Body of pancreas (tissue), 4 donors: ENCODE data around the gene ARHGDIG. TPM values are rescaled to one million over a fixed set of nuclear protein-coding genes. Genes with fewer than 3 reads are reported as not detected.

ENCODE experiments used
- ATAC-seq: fragments of 150-250 bp; one replicate; pipeline ENCODE4 v1.9.1; 2016
- DNase-seq, 4 donors: peaks; one replicate each; pipeline ENCODE4 v3.0.0-alpha.2; 2019
- H3K27ac ChIP-seq, 4 donors: fragments of 200-600 bp; sonication (generic); 1 replicate in 3 of 4; 2 replicates in 1 of 4; pipeline versions ENCODE4 v1.5.1 to v1.6.1; 2016 to 2019; ENCODE audit warnings: mild to moderate bottlenecking in 1 of 4, mixed read lengths in 1 of 4, moderate library complexity in 1 of 4
- H3K27me3 ChIP-seq, 2 donors: fragments of 200-600 bp; sonication (generic); one replicate each; pipeline ENCODE4 v1.6.0; 2016; ENCODE audit warnings: mild to moderate bottlenecking in 1 of 2
- H3K36me3 ChIP-seq, 2 donors: fragments of 200-600 bp; sonication (generic); replicated peaks in 1 of 2; 2 replicates each; pipeline ENCODE4 v1.5.1; 2016; ENCODE audit warnings: low read depth in 2 of 2; ENCODE audit not compliant: insufficient read depth in 1 of 2
- H3K4me1 ChIP-seq: fragments of 200-600 bp; sonication (generic); one replicate; pipeline ENCODE4 v1.6.0; 2016
- H3K4me3 ChIP-seq, 2 donors: fragments of 200-600 bp; sonication (generic); 1 replicate in 1 of 2; 2 replicates in 1 of 2; pipeline ENCODE4 v1.5.1; 2016 to 2019
- H3K9me3 ChIP-seq, 3 donors: fragments of 200-600 bp; sonication (generic); 1 replicate in 2 of 3; 2 replicates in 1 of 3; pipeline ENCODE4 v1.5.1; 2016
- CTCF ChIP-seq, 7 experiments: fragments of 450-650 bp in 4 of 7; fragments of 200-600 bp in 3 of 7; sonication (generic) in 3 of 7; IDR thresholded peaks; one replicate each; pipeline ENCODE4 v1.5.1; 2016 to 2019; ENCODE audit warnings: antibody characterized with exemption in 7 of 7
- POLR2A ChIP-seq, 3 donors: fragments of 450-650 bp; IDR thresholded peaks; one replicate each; pipeline ENCODE4 v1.6.1; 2016; ENCODE audit warnings: antibody characterized with exemption in 3 of 3, mild to moderate bottlenecking in 2 of 3
- WGBS, 2 donors: methylation state at CpG; one replicate each; pipeline ENCODE4 v1.1.5; 2017; 5-methylcytosine and 5-hydroxymethylcytosine counted together
- intact Hi-C: fragments of 100-400 bp; cut with DNase I; formaldehyde crosslinking; loops from one replicate; pipeline ENCODE4 v1.15.1; 2023
- total RNA-seq, 2 donors: library from RNA; depleted of rRNA; stranded (reverse); fragments of >200 nt; gene quantifications; one replicate each; pipeline ENCODE4 v1.1.0, GENCODE V29; 2016

Gene ARHGDIG
- total RNA-seq, 2 donors from 2014 or later, result 102 to 140 TPM

- peaks cover 54% of the 10 kb centered on the region for H3K4me1 ChIP-seq
- intact Hi-C loops, result no loop called here
- peak; percentile 67 to 79 (median 76) for DNase-seq
- peak; percentile 67 for ATAC-seq
- H3K9me3 ChIP-seq, result no peaks in the 10 kb centered on the region
- H3K27me3 ChIP-seq, result no peaks in the 10 kb centered on the region
- H3K36me3 ChIP-seq, result no peaks in the 10 kb centered on the region
- TF ChIP-seq POLR2A (IDR thresholded peaks at IDR 0.05) (no peak), CTCF (IDR thresholded peaks at IDR 0.05) (no peak)
- H3K27ac ChIP-seq, result peak overlapping the region in 1 of 4 donors; percentile 44
- WGBS, 2 donors, result 35 to 41% methylated on average over 4 to 28 of the region's 30 CpGs
- no peak overlapping the region for H3K4me3 ChIP-seq
These were observed 6.6 kb upstream of the ARHGDIG start for GRCh38 chr16:273547-274421.

- Histone ChIP-seq H3K9me3 (no peaks in the 10 kb centered on the region), H3K4me1 (peaks cover 49% of the 10 kb centered on the region), H3K36me3 (no peaks in the 10 kb centered on the region), H3K4me3 (no peak overlapping the region), H3K27me3 (no peaks in the 10 kb centered on the region), H3K27ac (no peak overlapping the region)
- intact Hi-C loops, result no loop called here
- ATAC-seq (peak; percentile 9), DNase-seq (peak in 1 of 4 donors; percentile 44)
- 0 to 1% methylated on average over 19 to 39 of the region's 58 CpGs for WGBS, 2 donors
- no peak for TF ChIP-seq CTCF (IDR thresholded peaks at IDR 0.05)
- peak; percentile 9 to 16 (median 13) for TF ChIP-seq POLR2A (IDR thresholded peaks at IDR 0.05)
These were observed 5.2 kb upstream of the ARHGDIG start for GRCh38 chr16:275041-275641.

GRCh38 chr16:275786-276232 is 4.6 kb upstream of the ARHGDIG start, which contains the start of gene RGS11:
Gene RGS11, minus strand, starts transcription at chr16:275944. Its CDS starts 33 bp downstream, at chr16:275911.
- TF ChIP-seq POLR2A (IDR thresholded peaks at IDR 0.05) (no peak), CTCF (IDR thresholded peaks at IDR 0.05) (no peak)
- DNase-seq, result no peak
- H3K27me3 ChIP-seq, result no peaks in the 10 kb centered on the region
- intact Hi-C loops, result no loop called here
- no peaks in the 10 kb centered on the region for H3K36me3 ChIP-seq
- H3K27ac ChIP-seq, result peak within 1 kb of the TSS in 1 of 4 donors; percentile 12
- WGBS, 2 donors, result 0 to 3% methylated on average over 3 to 47 of the region's 56 CpGs
- H3K9me3 ChIP-seq, result no peaks in the 10 kb centered on the region
- H3K4me1 ChIP-seq, result peaks cover 45% of the 10 kb centered on the region
- H3K4me3 ChIP-seq, result no peak within 1 kb of the TSS
- no peak for ATAC-seq

GRCh38 chr16:276426-277077 is 3.8 kb upstream of the ARHGDIG start:
- Histone ChIP-seq H3K27me3 (no peaks in the 10 kb centered on the region), H3K4me3 (no peak overlapping the region), H3K4me1 (peaks cover 48% of the 10 kb centered on the region), H3K9me3 (no peaks in the 10 kb centered on the region), H3K36me3 (no peaks in the 10 kb centered on the region), H3K27ac (peak overlapping the region in 1 of 4 donors; percentile 12)
- ATAC-seq (no peak), DNase-seq (peak in 1 of 4 donors; percentile 55)
- intact Hi-C loops, result no loop called here
- no peak for TF ChIP-seq POLR2A (IDR thresholded peaks at IDR 0.05)
- TF ChIP-seq CTCF (IDR thresholded peaks at IDR 0.05), result no peak
- WGBS, 2 donors, result 49 to 68% methylated on average over 10 to 20 of the region's 20 CpGs
